SK-N-SH (cell line): ENCODE data around the gene PLXNA4. TPM values are rescaled to one million over a fixed set of nuclear protein-coding genes. Genes with fewer than 3 reads are reported as not detected.

Experiments
- CTCF ChIA-PET: fragments of 300-600, 350-600 bp; formaldehyde crosslinking; extraction: SDS; loops from one replicate; lab custom pipeline; 2021; lab: Yijun Ruan, JAX
- POLR2A ChIA-PET: fragments of 350-600 bp; sonication (Branson Sonifier 250); formaldehyde crosslinking; extraction: SDS; loops from one replicate; lab custom pipeline; 2020; ENCODE audit warnings: antibody characterized with exemption, inconsistent platforms; lab: Yijun Ruan, JAX
- DNase-seq: peaks from one replicate; pipeline ENCODE4 v3.0.0; 2012
- H2AFZ ChIP-seq: fragments of 200-600 bp; sonication (generic); 2 replicates; pipeline ENCODE4 v1.8.1; 2016; ENCODE audit warnings: antibody characterized with exemption, mild to moderate bottlenecking, low read depth
- H3F3A ChIP-seq: fragments of 200-600 bp; sonication (generic); replicated peaks from 2 replicates; pipeline ENCODE3; 2016; ENCODE audit warnings: antibody characterized with exemption, mild to moderate bottlenecking; ENCODE audit not compliant: insufficient read depth
- H3K27ac ChIP-seq, 2 experiments: fragments of 200-500 bp in 1 of 2; fragments of 200-600 bp in 1 of 2; sonication (Bioruptor generic) in 1 of 2; sonication (generic), shearing (Covaris generic) in 1 of 2; 2 replicates each; pipeline versions ENCODE4 v1.5.1 to v1.6.1; 2014 to 2016; ENCODE audit warnings: low read depth in 2 of 2, inconsistent platforms in 1 of 2, low read length in 1 of 2, mild to moderate bottlenecking in 1 of 2, mixed read lengths in 1 of 2
- H3K27me3 ChIP-seq: fragments of 200-600 bp; sonication (generic), shearing (Covaris generic); 2 replicates; pipeline ENCODE4 v1.6.1; 2016; ENCODE audit warnings: mixed run types; ENCODE audit not compliant: insufficient read depth
- H3K36me3 ChIP-seq, 2 experiments: fragments of 200-500 bp in 1 of 2; fragments of 200-600 bp in 1 of 2; sonication (Bioruptor generic) in 1 of 2; sonication (generic) in 1 of 2; replicated peaks in 1 of 2; 2 replicates each; pipeline versions ENCODE3 to v1.5.1; 2014 to 2016; ENCODE audit warnings: low read length in 1 of 2, mild to moderate bottlenecking in 1 of 2; ENCODE audit not compliant: insufficient read depth in 2 of 2, control insufficient read depth in 1 of 2
- H3K4me1 ChIP-seq, 2 experiments: fragments of 200-500 bp in 1 of 2; fragments of 200-600 bp in 1 of 2; sonication (Bioruptor generic) in 1 of 2; sonication (generic), shearing (Covaris generic) in 1 of 2; 2 replicates each; pipeline versions ENCODE4 v1.5.1 to v1.6.1; 2014 to 2016; ENCODE audit warnings: low read depth in 1 of 2, low read length in 1 of 2, mixed run types in 1 of 2; ENCODE audit not compliant: insufficient read depth in 2 of 2, control insufficient read depth in 1 of 2
- H3K4me2 ChIP-seq: fragments of 200-600 bp; sonication (generic), shearing (Covaris generic); 2 replicates; pipeline ENCODE4 v1.6.1; 2017; ENCODE audit warnings: mixed run types
- H3K4me3 ChIP-seq, 2 experiments: fragments of 200-500 bp in 1 of 2; fragments of 200-600 bp in 1 of 2; sonication (Bioruptor generic) in 1 of 2; sonication (generic), shearing (Covaris generic) in 1 of 2; 2 replicates each; pipeline versions ENCODE4 v1.5.1 to v1.8.1; 2014 to 2016; ENCODE audit warnings: low read depth in 2 of 2, inconsistent platforms in 1 of 2, low read length in 1 of 2, mild to moderate bottlenecking in 1 of 2, mixed read lengths in 1 of 2, moderate library complexity in 1 of 2
- H3K79me2 ChIP-seq: fragments of 200-600 bp; sonication (generic); 2 replicates; pipeline ENCODE4 v1.8.1; 2017; ENCODE audit warnings: mild to moderate bottlenecking; ENCODE audit not compliant: insufficient read depth
- H3K9ac ChIP-seq: fragments of 200-600 bp; sonication (generic); 2 replicates; pipeline ENCODE4 v1.6.1; 2017; ENCODE audit warnings: mixed run types
- H3K9me2 ChIP-seq: fragments of 200-600 bp; sonication (generic); 2 replicates; pipeline ENCODE4 v1.6.1; 2017; ENCODE audit warnings: mixed run types
- H3K9me3 ChIP-seq: fragments of 200-600 bp; sonication (generic); 2 replicates; pipeline ENCODE4 v1.6.1; 2017; ENCODE audit warnings: mixed run types, mild to moderate bottlenecking, moderate library complexity
- H4K20me1 ChIP-seq: fragments of 200-600 bp; sonication (generic); 2 replicates; pipeline ENCODE4 v1.6.1; 2017; ENCODE audit warnings: mild to moderate bottlenecking, mixed run types; ENCODE audit not compliant: insufficient read depth
- CHD2 ChIP-seq: fragments of 150-350 bp; IDR thresholded peaks from 2 replicates; pipeline ENCODE4 v1.6.1; 2018; ENCODE audit warnings: low read length; ENCODE audit not compliant: partially characterized antibody
- ELF1 ChIP-seq: IDR thresholded peaks from 2 replicates; pipeline ENCODE4 v1.4.0; 2012
- EP300 ChIP-seq, 2 experiments: IDR thresholded peaks; 2 replicates each; pipeline versions ENCODE4 v1.4.0 to v1.6.1; 2012; ENCODE audit warnings: borderline replicate concordance in 1 of 2, low read depth in 1 of 2, low read length in 1 of 2
- EZH2phosphoT487 ChIP-seq: fragments of 200-600 bp; sonication (generic); IDR thresholded peaks from 2 replicates; pipeline ENCODE4 v1.6.1; 2017; ENCODE audit warnings: low read depth, mixed run types, mild to moderate bottlenecking, antibody characterized with exemption, moderate library complexity, borderline replicate concordance
- FOXJ3 ChIP-seq: sonication (generic); formaldehyde crosslinking; IDR thresholded peaks from 2 replicates; pipeline ENCODE4 v1.5.1; 2020; ENCODE audit warnings: mild to moderate bottlenecking, missing genetic modification reagents
- FOXM1 ChIP-seq: IDR thresholded peaks from 2 replicates; pipeline ENCODE4 v1.4.0; 2012; ENCODE audit warnings: low read depth, mild to moderate bottlenecking
- JUND ChIP-seq: IDR thresholded peaks from 2 replicates; pipeline ENCODE4 v1.4.0; 2012
- MEF2A ChIP-seq: IDR thresholded peaks from 2 replicates; pipeline ENCODE4 v1.4.0; 2012; ENCODE audit warnings: low read depth, borderline replicate concordance
- NFIC ChIP-seq: IDR thresholded peaks from 2 replicates; pipeline ENCODE4 v1.4.0; 2012; ENCODE audit warnings: borderline replicate concordance
- NRF1 ChIP-seq: IDR thresholded peaks from 2 replicates; pipeline ENCODE4 v1.6.1; 2012; ENCODE audit warnings: low read depth, mild to moderate bottlenecking, low read length
- POLR2AphosphoS5 ChIP-seq: IDR thresholded peaks from 2 replicates; pipeline ENCODE4 v1.6.1; 2012; ENCODE audit warnings: low read depth, low read length
- RCOR1 ChIP-seq: fragments of 150-350 bp; IDR thresholded peaks from 2 replicates; pipeline ENCODE4 v1.6.1; 2017; ENCODE audit warnings: antibody characterized with exemption, low read length
- TAF1 ChIP-seq: IDR thresholded peaks from 2 replicates; pipeline ENCODE4 v1.6.1; 2012; ENCODE audit warnings: low read depth, mild to moderate bottlenecking, low read length, moderate library complexity, borderline replicate concordance
- TCF12 ChIP-seq: IDR thresholded peaks from 2 replicates; pipeline ENCODE4 v1.4.0; 2012
- TEAD4 ChIP-seq: IDR thresholded peaks from 2 replicates; pipeline ENCODE4 v1.4.0; 2012; ENCODE audit warnings: mild to moderate bottlenecking, borderline replicate concordance; ENCODE audit not compliant: insufficient read depth
- USF2 ChIP-seq: fragments of 150-350 bp; IDR thresholded peaks from 2 replicates; pipeline ENCODE4 v1.6.1; 2017; ENCODE audit warnings: antibody characterized with exemption, low read length, low read depth, borderline replicate concordance
- YY1 ChIP-seq: IDR thresholded peaks from 2 replicates; pipeline ENCODE4 v1.4.0; 2012; ENCODE audit warnings: low read depth, mild to moderate bottlenecking
- ZBTB33 ChIP-seq: IDR thresholded peaks from 2 replicates; pipeline ENCODE4 v1.4.0; 2012; ENCODE audit warnings: low read depth, borderline replicate concordance
- WGBS: methylation state at CpG from one replicate; pipeline ENCODE4 v1.1.6; 2017; ENCODE audit warnings: low lambda C conversion rate; 5-methylcytosine and 5-hydroxymethylcytosine counted together
- polyA plus RNA-seq, 3 experiments: library from polyadenylated mRNA; depleted of rRNA; stranded (reverse); fragments of >200 nt; gene quantifications; 2 replicates each; pipeline ENCODE4 v1.2.3, GENCODE V29; 2012

Gene PLXNA4
- polyA plus RNA-seq, 1 of the 3 experiments (the other 2 are of a cell fraction) = 2.4 TPM

- Histone ChIP-seq H3K9me3 (no peaks in the 10 kb centered on the region), H2AFZ (no peak overlapping the region), H4K20me1 (no peaks in the 10 kb centered on the region), H3F3A (peaks cover 5% of the 10 kb centered on the region), H3K27me3 (no peaks in the 10 kb centered on the region), H3K79me2 (no peaks in the 10 kb centered on the region), H3K4me2 (no peak overlapping the region), H3K9me2 (no peaks in the 10 kb centered on the region), H3K4me1 (peaks cover 3 to 4% of the 10 kb centered on the region in 2 experiments; a peak in 2 of 4 replicates), H3K36me3 (no peaks in the 10 kb centered on the region), H3K4me3 (no peak overlapping the region), H3K9ac (no peak overlapping the region), H3K27ac (no peak overlapping the region)
- 87% methylated on average over 3 of the region's 3 CpGs for WGBS
- DNase-seq = no peak
- CTCF ChIA-PET = interaction anchor here (2.1 kb wide), 1 partner anchor 13 kb away, joined by 5 read pairs; no protein-coding TSS in a partner anchor
- TF ChIP-seq JUND (no peak), CHD2 (no peak), POLR2AphosphoS5 (no peak), ELF1 (no peak), USF2 (no peak), FOXM1 (no peak), EZH2phosphoT487 (no peak), TAF1 (no peak), TEAD4 (no peak), EP300 (IDR thresholded peaks at IDR 0.05; ENCODE audit: borderline replicate concordance in 1 of 2, low read depth in 1 of 2, low read length in 1 of 2) (no peak), NFIC (no peak), FOXJ3 (CRISPR knock-in tag) (no peak), YY1 (no peak), RCOR1 (no peak), ZBTB33 (no peak), MEF2A (no peak), TCF12 (no peak), NRF1 (no peak)
- POLR2A ChIA-PET = no interaction called here
Measured at GRCh38 chr7:132110692-132111091, 465.6 kb downstream of the PLXNA4 start.
